GM12878 (cell line): Measurements from ENCODE around the gene DUSP22. TPM values are rescaled to one million over a fixed set of nuclear protein-coding genes. Genes with fewer than 3 reads are reported as not detected.

Experiments
- ATAC-seq: fragments of 200-7000 bp; cut with Tn5 transposase; 3 replicates; pipeline ENCODE4 v1.9.1; 2020; ENCODE audit warnings: mild to moderate bottlenecking, moderate library complexity
- BruUV-seq: library from RNA; stranded (reverse); fragments of 400-500 nt; replicated peaks from 2 replicates; lab custom pipeline; 2021; lab: Mats Ljungman, UMichigan
- CTCF ChIA-PET: fragments of 300-600 bp; sonication (Branson Sonifier 250); formaldehyde crosslinking; extraction: SDS; loops from one replicate; lab custom pipeline; 2021; ENCODE audit warnings: inconsistent platforms; lab: Yijun Ruan, JAX
- POLR2A ChIA-PET: fragments of 350-600 bp; formaldehyde crosslinking; extraction: SDS; loops from one replicate; lab custom pipeline; 2021; ENCODE audit warnings: inconsistent platforms; lab: Charles Lee
- RAD21 ChIA-PET: fragments of 300-600 bp; sonication (Branson Sonifier 250); formaldehyde crosslinking; loops from one replicate; lab custom pipeline; 2023; ENCODE audit warnings: antibody characterized with exemption; ENCODE audit not compliant: unreplicated experiment; lab: Charles Lee
- SMC1A ChIA-PET: fragments of 300-600 bp; sonication (Branson Sonifier 250); formaldehyde crosslinking; loops from one replicate; lab custom pipeline; 2023; ENCODE audit not compliant: unreplicated experiment, uncharacterized antibody; lab: Charles Lee
- DNase-seq: peaks from one replicate; pipeline ENCODE4 v3.0.0-alpha.2; 2011; ENCODE audit warnings: low read depth, low spot score
- FAIRE-seq: peaks from 3 replicates; lab custom pipeline; 2011; peaks lifted over from hg19 to GRCh38; lab: Jason Lieb, UNC
- H2AFZ ChIP-seq: 2 replicates; pipeline ENCODE4 v1.6.0; 2011; ENCODE audit warnings: low read depth, low read length, control low read depth; ENCODE audit not compliant: control insufficient read depth
- H3K27ac ChIP-seq: 2 replicates; pipeline ENCODE4 v1.5.1; 2011; ENCODE audit warnings: control low read depth; ENCODE audit not compliant: control insufficient read depth, insufficient read depth
- H3K27me3 ChIP-seq, 2 experiments: replicated peaks in 1 of 2; 2 replicates each; pipeline versions ENCODE4 v1.6.0 to v1.6.1; 2011; ENCODE audit warnings: low read length in 1 of 2; ENCODE audit not compliant: control insufficient read depth in 2 of 2, insufficient read depth in 2 of 2
- H3K36me3 ChIP-seq, 2 experiments: 2 replicates each; pipeline ENCODE4 v1.5.1; 2011; ENCODE audit warnings: low read length in 1 of 2; ENCODE audit not compliant: control insufficient read depth in 2 of 2, insufficient read depth in 2 of 2
- H3K4me1 ChIP-seq: 2 replicates; pipeline ENCODE4 v1.6.1; 2011; ENCODE audit warnings: mild to moderate bottlenecking, low read length, moderate library complexity, mixed read lengths; ENCODE audit not compliant: control insufficient read depth, insufficient read depth
- H3K4me2 ChIP-seq: 2 replicates; pipeline ENCODE4 v1.6.0; 2011; ENCODE audit warnings: control low read depth; ENCODE audit not compliant: control insufficient read depth, insufficient read depth
- H3K4me3 ChIP-seq: fragments of 200-600 bp; sonication (generic); 2 replicates; pipeline ENCODE4 v1.5.1; 2016
- H3K79me2 ChIP-seq: 2 replicates; pipeline ENCODE4 v1.6.0; 2011; ENCODE audit warnings: low read length; ENCODE audit not compliant: control insufficient read depth, insufficient read depth
- H3K9ac ChIP-seq: 2 replicates; pipeline ENCODE4 v1.8.0; 2011; ENCODE audit warnings: low read length, control low read depth, mixed read lengths; ENCODE audit not compliant: control insufficient read depth, insufficient read depth
- H3K9me3 ChIP-seq: replicated peaks from 3 replicates; pipeline ENCODE4 v1.5.1; 2011; ENCODE audit warnings: mild to moderate bottlenecking, low read length; ENCODE audit not compliant: control insufficient read depth, insufficient read depth
- H4K20me1 ChIP-seq: 2 replicates; pipeline ENCODE4 v1.6.0; 2011; ENCODE audit not compliant: control insufficient read depth, insufficient read depth
- ATF7 ChIP-seq: fragments of 450-650 bp; IDR thresholded peaks from 2 replicates; pipeline ENCODE4 v1.6.1; 2016; ENCODE audit warnings: low read depth, mild to moderate bottlenecking
- CHD2 ChIP-seq: IDR thresholded peaks from 2 replicates; pipeline ENCODE4 v1.6.1; 2011; ENCODE audit warnings: low read depth, low read length, improper control_type of control experiment, borderline replicate concordance
- EP300 ChIP-seq, 2 experiments: fragments of 150-350 bp in 1 of 2; IDR thresholded peaks; 2 replicates each; pipeline ENCODE4 v1.6.1; 2011 to 2012; ENCODE audit warnings: low read depth in 2 of 2, low read length in 2 of 2, borderline replicate concordance in 1 of 2, improper control_type of control experiment in 1 of 2, inconsistent platforms in 1 of 2; ENCODE audit not compliant: control insufficient read depth in 1 of 2
- GATAD2B ChIP-seq: fragments of 450-650 bp; conservative IDR thresholded peaks from 2 replicates; pipeline ENCODE4 v1.6.1; 2017; ENCODE audit warnings: low read depth, mild to moderate bottlenecking, moderate library complexity
- IKZF1 ChIP-seq: fragments of 450-650 bp; conservative IDR thresholded peaks from 2 replicates; pipeline ENCODE4 v1.6.1; 2017; ENCODE audit warnings: antibody characterized with exemption, mild to moderate bottlenecking
- LARP7 ChIP-seq: fragments of 450-650 bp; IDR thresholded peaks from 2 replicates; pipeline ENCODE4 v1.6.1; 2017; ENCODE audit warnings: mild to moderate bottlenecking
- MTA3 ChIP-seq: IDR thresholded peaks from 2 replicates; pipeline ENCODE4 v1.6.1; 2012; ENCODE audit warnings: low read length, inconsistent platforms, borderline replicate concordance
- MXI1 ChIP-seq: fragments of 150-350 bp; IDR thresholded peaks from 2 replicates; pipeline ENCODE4 v1.6.1; 2011; ENCODE audit warnings: low read depth, mild to moderate bottlenecking, inconsistent platforms, low read length, improper control_type of control experiment
- PML ChIP-seq: IDR thresholded peaks from 2 replicates; pipeline ENCODE4 v1.6.1; 2012; ENCODE audit warnings: low read length, inconsistent platforms
- RAD21 ChIP-seq: IDR thresholded peaks from 2 replicates; pipeline ENCODE4 v1.6.1; 2011; ENCODE audit warnings: mild to moderate bottlenecking, low read depth, low read length, moderate library complexity; ENCODE audit not compliant: insufficient read depth
- RB1 ChIP-seq: fragments of 450-650 bp; formaldehyde crosslinking; IDR thresholded peaks from 2 replicates; pipeline ENCODE4 v1.6.1; 2017; ENCODE audit warnings: mild to moderate bottlenecking, borderline replicate concordance
- RCOR1 ChIP-seq: conservative IDR thresholded peaks from 2 replicates; pipeline ENCODE4 v1.6.1; 2012; ENCODE audit warnings: low read depth, low read length, improper control_type of control experiment
- SMAD1 ChIP-seq: fragments of 450-650 bp; IDR thresholded peaks from 2 replicates; pipeline ENCODE4 v1.6.1; 2018; ENCODE audit warnings: mild to moderate bottlenecking, low read depth; ENCODE audit not compliant: partially characterized antibody
- TCF12 ChIP-seq: IDR thresholded peaks from 2 replicates; pipeline ENCODE4 v1.6.1; 2011; ENCODE audit warnings: low read depth, mild to moderate bottlenecking, low read length
- WGBS: methylation state at CpG from one replicate; pipeline ENCODE4 v1.1.6; 2016; ENCODE audit warnings: low lambda C conversion rate; ENCODE audit not compliant: insufficient replicate concordance, insufficient coverage; ENCODE audit errors: missing lambda C conversion rate; 5-methylcytosine and 5-hydroxymethylcytosine counted together
- in situ Hi-C: fragments of 300-500 bp; cut with MboI; formaldehyde crosslinking; loops from 9 replicates; pipeline ENCODE4 v1.14.3; 2018; ENCODE audit warnings: mixed read lengths
- intact Hi-C: fragments of 100-400 bp; cut with micrococcal nuclease; formaldehyde crosslinking; loops from one replicate; pipeline ENCODE4 v1.14.2; 2022; ENCODE audit not compliant: unreplicated experiment
- polyA plus RNA-seq, 11 experiments: library from polyadenylated mRNA; depleted of rRNA in 4 of 11; unstranded in 6 of 11; stranded (reverse) in 5 of 11; fragments of >200 nt; fragmentation: Nextera tagmentation in 4 of 11; fragmentation: Illumina TruSeq in 1 of 11; extraction: Ambion mirVana in 4 of 11; extraction: Trizol in 1 of 11; gene quantifications; 1 replicate in 1 of 11; 2 replicates in 10 of 11; pipeline versions ENCODE4 v1.2.1 to v1.2.3, GENCODE V29; 2011 to 2016; ENCODE audit warnings: inconsistent platforms in 2 of 11, missing spikeins in 2 of 11, low read depth in 1 of 11
- total RNA-seq, 4 experiments: library from RNA; depleted of rRNA in 3 of 4; stranded (reverse); fragments of >200 nt in 3 of 4; fragmentation: Illumina TruSeq in 1 of 4; extraction: Trizol in 1 of 4; gene quantifications; 2 replicates each; pipeline versions ENCODE4 v1.2.1 to v1.2.3, GENCODE V29; 2013 to 2021
- TF ChIP-seq, protein P1 (sequence below), 3 experiments: IDR thresholded peaks in 2 of 3; conservative IDR thresholded peaks in 1 of 3; 2 replicates each; pipeline ENCODE4 v1.5.1; 2011; ENCODE audit warnings: low read depth in 3 of 3, low read length in 3 of 3, mild to moderate bottlenecking in 3 of 3, control low read depth in 2 of 3, moderate library complexity in 2 of 3, inconsistent platforms in 1 of 3, mixed read lengths in 1 of 3; ENCODE audit not compliant: control insufficient read depth in 2 of 3, insufficient read depth in 1 of 3; ENCODE audit errors: extremely low read depth in 1 of 3
- TF ChIP-seq, protein P2 (sequence below): IDR thresholded peaks from 2 replicates; pipeline ENCODE4 v1.6.1; 2012; ENCODE audit warnings: improper control_type of control experiment, low read depth, low read length; ENCODE audit not compliant: insufficient replicate concordance

Gene DUSP22
- total and polyA plus RNA-seq, 10 of the 15 experiments (the other 5 are each of a cell fraction or from before 2014, with no cell fraction given): 78.9 to 156 (median 107) TPM

- no peak overlapping the region; the same call in 1 of the 2 replicates for H2AFZ ChIP-seq
- no peak overlapping the region for H3K27ac ChIP-seq
- FAIRE-seq (no peak), ATAC-seq (peak; percentile 38), DNase-seq (no peak)
- H3K9ac ChIP-seq: no peak overlapping the region
- ChIA-PET CTCF (interaction anchor here (0.6 to 4.4 kb wide), 10 partner anchors 10 to 177 kb away, joined by 3 to 23 read pairs (median 6); no protein-coding TSS in a partner anchor), SMC1A (interaction anchor here (0.6 to 9.6 kb wide), 24 partner anchors 10 to 176 kb away, joined by 3 to 230 read pairs (median 6); no protein-coding TSS in a partner anchor), RAD21 (interaction anchor here (1.0 to 8.0 kb wide), 20 partner anchors 10 to 148 kb away, joined by 3 to 73 read pairs (median 12); partner anchors contain the start of gene IRF4), POLR2A (interaction anchor here (1.3 to 3.1 kb wide), 8 partner anchors 10 to 60 kb away, joined by 3 to 14 read pairs (median 6); no protein-coding TSS in a partner anchor)
- WGBS: 22% methylated on average over 6 of the region's 6 CpGs
- intact Hi-C loops: loop anchor here (2.0 kb wide), 2 partner anchors 25 to 73 kb away; partner anchors contain the start of genes DUSP22 and IRF4
- H3K79me2 ChIP-seq: no peaks in the 10 kb centered on the region
- H3K4me3 ChIP-seq: no peak overlapping the region
- BruUV-seq: no TSS peak
- H4K20me1 ChIP-seq: no peaks in the 10 kb centered on the region
- peaks cover 22% of the 10 kb centered on the region for H3K4me1 ChIP-seq
- H3K27me3 ChIP-seq: no peaks in the 10 kb centered on the region
- H3K4me2 ChIP-seq: peak overlapping the region; percentile 64
- in situ Hi-C loops: no loop called here
- H3K36me3 ChIP-seq: no peaks in the 10 kb centered on the region
- H3K9me3 ChIP-seq: no peaks in the 10 kb centered on the region; the same call in 2 of the 3 replicates
- TF ChIP-seq RAD21 (peak; percentile 35), CHD2 (peak; percentile 24; the same call in 1 of the 2 replicates), MXI1 (no peak), LARP7 (peak; percentile 71; the same call in 1 of the 2 replicates), IKZF1 (peak; percentile 7; the same call in 1 of the 2 replicates), MTA3 (0 out of 2 replicates have a peak, but pooled peaks have one; percentile 46), RCOR1 (no peak), ATF7 (no peak), EP300 (IDR thresholded peaks at IDR 0.05; ENCODE audit: borderline replicate concordance in 1 of 2, control insufficient read depth in 1 of 2, low read depth in 2 of 2, low read length in 2 of 2) (peak in 1 of 2 experiments; percentile 13; a peak in 1 of 4 replicates), SMAD1 (no peak), GATAD2B (peak; percentile 36; the same call in 1 of the 2 replicates), PML (0 out of 2 replicates have a peak, but pooled peaks have one; percentile 50), RB1 (0 out of 2 replicates have a peak, but pooled peaks have one; percentile 58), TCF12 (0 out of 2 replicates have a peak, but pooled peaks have one; percentile 44)
- TF ChIP-seq, protein P1, sequence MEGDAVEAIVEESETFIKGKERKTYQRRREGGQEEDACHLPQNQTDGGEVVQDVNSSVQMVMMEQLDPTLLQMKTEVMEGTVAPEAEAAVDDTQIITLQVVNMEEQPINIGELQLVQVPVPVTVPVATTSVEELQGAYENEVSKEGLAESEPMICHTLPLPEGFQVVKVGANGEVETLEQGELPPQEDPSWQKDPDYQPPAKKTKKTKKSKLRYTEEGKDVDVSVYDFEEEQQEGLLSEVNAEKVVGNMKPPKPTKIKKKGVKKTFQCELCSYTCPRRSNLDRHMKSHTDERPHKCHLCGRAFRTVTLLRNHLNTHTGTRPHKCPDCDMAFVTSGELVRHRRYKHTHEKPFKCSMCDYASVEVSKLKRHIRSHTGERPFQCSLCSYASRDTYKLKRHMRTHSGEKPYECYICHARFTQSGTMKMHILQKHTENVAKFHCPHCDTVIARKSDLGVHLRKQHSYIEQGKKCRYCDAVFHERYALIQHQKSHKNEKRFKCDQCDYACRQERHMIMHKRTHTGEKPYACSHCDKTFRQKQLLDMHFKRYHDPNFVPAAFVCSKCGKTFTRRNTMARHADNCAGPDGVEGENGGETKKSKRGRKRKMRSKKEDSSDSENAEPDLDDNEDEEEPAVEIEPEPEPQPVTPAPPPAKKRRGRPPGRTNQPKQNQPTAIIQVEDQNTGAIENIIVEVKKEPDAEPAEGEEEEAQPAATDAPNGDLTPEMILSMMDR (IDR thresholded peaks at IDR 0.05 in 2 of 3, conservative IDR thresholded peaks at IDR 0.05 in 1 of 3; ENCODE audit: control insufficient read depth in 2 of 3, extremely low read depth in 1 of 3, insufficient read depth in 1 of 3, low read depth in 3 of 3, low read length in 3 of 3): peak in 1 of 3 experiments; percentile 9; a peak in 1 of 6 replicates
- TF ChIP-seq, protein P2, sequence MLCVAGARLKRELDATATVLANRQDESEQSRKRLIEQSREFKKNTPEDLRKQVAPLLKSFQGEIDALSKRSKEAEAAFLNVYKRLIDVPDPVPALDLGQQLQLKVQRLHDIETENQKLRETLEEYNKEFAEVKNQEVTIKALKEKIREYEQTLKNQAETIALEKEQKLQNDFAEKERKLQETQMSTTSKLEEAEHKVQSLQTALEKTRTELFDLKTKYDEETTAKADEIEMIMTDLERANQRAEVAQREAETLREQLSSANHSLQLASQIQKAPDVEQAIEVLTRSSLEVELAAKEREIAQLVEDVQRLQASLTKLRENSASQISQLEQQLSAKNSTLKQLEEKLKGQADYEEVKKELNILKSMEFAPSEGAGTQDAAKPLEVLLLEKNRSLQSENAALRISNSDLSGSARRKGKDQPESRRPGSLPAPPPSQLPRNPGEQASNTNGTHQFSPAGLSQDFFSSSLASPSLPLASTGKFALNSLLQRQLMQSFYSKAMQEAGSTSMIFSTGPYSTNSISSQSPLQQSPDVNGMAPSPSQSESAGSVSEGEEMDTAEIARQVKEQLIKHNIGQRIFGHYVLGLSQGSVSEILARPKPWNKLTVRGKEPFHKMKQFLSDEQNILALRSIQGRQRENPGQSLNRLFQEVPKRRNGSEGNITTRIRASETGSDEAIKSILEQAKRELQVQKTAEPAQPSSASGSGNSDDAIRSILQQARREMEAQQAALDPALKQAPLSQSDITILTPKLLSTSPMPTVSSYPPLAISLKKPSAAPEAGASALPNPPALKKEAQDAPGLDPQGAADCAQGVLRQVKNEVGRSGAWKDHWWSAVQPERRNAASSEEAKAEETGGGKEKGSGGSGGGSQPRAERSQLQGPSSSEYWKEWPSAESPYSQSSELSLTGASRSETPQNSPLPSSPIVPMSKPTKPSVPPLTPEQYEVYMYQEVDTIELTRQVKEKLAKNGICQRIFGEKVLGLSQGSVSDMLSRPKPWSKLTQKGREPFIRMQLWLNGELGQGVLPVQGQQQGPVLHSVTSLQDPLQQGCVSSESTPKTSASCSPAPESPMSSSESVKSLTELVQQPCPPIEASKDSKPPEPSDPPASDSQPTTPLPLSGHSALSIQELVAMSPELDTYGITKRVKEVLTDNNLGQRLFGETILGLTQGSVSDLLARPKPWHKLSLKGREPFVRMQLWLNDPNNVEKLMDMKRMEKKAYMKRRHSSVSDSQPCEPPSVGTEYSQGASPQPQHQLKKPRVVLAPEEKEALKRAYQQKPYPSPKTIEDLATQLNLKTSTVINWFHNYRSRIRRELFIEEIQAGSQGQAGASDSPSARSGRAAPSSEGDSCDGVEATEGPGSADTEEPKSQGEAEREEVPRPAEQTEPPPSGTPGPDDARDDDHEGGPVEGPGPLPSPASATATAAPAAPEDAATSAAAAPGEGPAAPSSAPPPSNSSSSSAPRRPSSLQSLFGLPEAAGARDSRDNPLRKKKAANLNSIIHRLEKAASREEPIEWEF: peak; percentile 71
Measured at GRCh38 chr6:365835-366234, 73.5 kb downstream of the DUSP22 start.
